Endothelial cell of umbilical vein (primary cell): ENCODE results near the gene KRTAP12-3. TPM values are rescaled to one million over a fixed set of nuclear protein-coding genes. Genes with fewer than 3 reads are reported as not detected.

ENCODE experiments used
- BruUV-seq: library from RNA; stranded (reverse); fragments of 400-500 nt; replicated peaks from 2 replicates; lab custom pipeline; 2021; lab: Mats Ljungman, UMichigan
- CTCF ChIA-PET: fragments of 300-600, 350-600 bp; sonication (Branson Sonifier 250); formaldehyde crosslinking; loops from one replicate; lab custom pipeline; 2021; ENCODE audit warnings: antibody characterized with exemption, inconsistent platforms; lab: Charles Lee
- POLR2A ChIA-PET: fragments of 300-600, 350-600 bp; sonication (Branson Sonifier 250); formaldehyde crosslinking; loops from one replicate; lab custom pipeline; 2021; ENCODE audit warnings: antibody characterized with exemption, inconsistent platforms; lab: Charles Lee
- DNase-seq: peaks from one replicate; pipeline ENCODE4 v3.0.0-alpha.2; 2011; ENCODE audit warnings: low read depth, low spot score
- FAIRE-seq: peaks from 2 replicates; lab custom pipeline; 2011; peaks lifted over from hg19 to GRCh38; lab: Jason Lieb, UNC
- H2AFZ ChIP-seq: 2 replicates; pipeline ENCODE4 v1.6.0; 2012; ENCODE audit warnings: low read depth, low read length, control low read depth, inconsistent platforms
- H3K27ac ChIP-seq: 2 replicates; pipeline ENCODE4 v1.5.1; 2011; ENCODE audit warnings: low read depth, mild to moderate bottlenecking, control low read depth, low read length, moderate library complexity; ENCODE audit not compliant: insufficient read depth
- H3K27me3 ChIP-seq, 2 experiments: 2 replicates each; pipeline versions ENCODE4 v1.6.0 to v1.6.1; 2011; ENCODE audit warnings: low read length in 2 of 2, mixed read lengths in 1 of 2; ENCODE audit not compliant: control insufficient read depth in 2 of 2, insufficient read depth in 2 of 2
- H3K36me3 ChIP-seq, 2 experiments: 2 replicates in 1 of 2; 3 replicates in 1 of 2; pipeline ENCODE4 v1.5.1; 2011; ENCODE audit warnings: low read length in 2 of 2, mild to moderate bottlenecking in 1 of 2, moderate library complexity in 1 of 2; ENCODE audit not compliant: control insufficient read depth in 2 of 2, insufficient read depth in 2 of 2; ENCODE audit errors: extremely low read depth in 1 of 2
- H3K4me1 ChIP-seq: 3 replicates; pipeline ENCODE4 v1.5.1; 2011; ENCODE audit warnings: mild to moderate bottlenecking, low read length; ENCODE audit not compliant: control insufficient read depth, insufficient read depth; ENCODE audit errors: extremely low read depth
- H3K4me2 ChIP-seq: 2 replicates; pipeline ENCODE4 v1.6.1; 2011; ENCODE audit warnings: low read length, control low read depth, mixed read lengths; ENCODE audit not compliant: insufficient read depth
- H3K4me3 ChIP-seq, 3 experiments: fragments of 200-600 bp in 1 of 3; sonication (generic), shearing (Covaris generic) in 1 of 3; replicated peaks in 1 of 3; 2 replicates each; pipeline ENCODE4 v1.5.1; 2011 to 2016; ENCODE audit warnings: control low read depth in 3 of 3, low read length in 3 of 3, mild to moderate bottlenecking in 2 of 3, inconsistent platforms in 1 of 3, low read depth in 1 of 3, moderate library complexity in 1 of 3; ENCODE audit not compliant: insufficient read depth in 1 of 3
- H3K79me2 ChIP-seq: 2 replicates; pipeline ENCODE4 v1.6.0; 2012; ENCODE audit warnings: low read length, inconsistent platforms; ENCODE audit not compliant: control insufficient read depth, insufficient read depth
- H3K9ac ChIP-seq: replicated peaks from 2 replicates; pipeline ENCODE3; 2011; ENCODE audit warnings: low read length, control low read depth; ENCODE audit not compliant: insufficient read depth; ENCODE audit errors: extremely low read depth
- H3K9me1 ChIP-seq: replicated peaks from 3 replicates; pipeline ENCODE4 v1.6.0; 2011; ENCODE audit warnings: mild to moderate bottlenecking, low read length; ENCODE audit not compliant: control insufficient read depth, insufficient read depth; ENCODE audit errors: extremely low read depth
- H3K9me3 ChIP-seq: replicated peaks from 2 replicates; pipeline ENCODE4 v1.5.1; 2012; ENCODE audit warnings: low read length, inconsistent platforms; ENCODE audit not compliant: control insufficient read depth, insufficient read depth
- H4K20me1 ChIP-seq: replicated peaks from 2 replicates; pipeline ENCODE3; 2011; ENCODE audit warnings: mild to moderate bottlenecking, low read length; ENCODE audit not compliant: control insufficient read depth, insufficient read depth; ENCODE audit errors: extremely low read depth
- CTCF ChIP-seq, 2 donors: IDR thresholded peaks; 1 replicate in 1 of 2; 2 replicates in 1 of 2; pipeline ENCODE4 v1.5.1; 2011; ENCODE audit warnings: low read length in 2 of 2, mild to moderate bottlenecking in 2 of 2, moderate library complexity in 2 of 2, control low read depth in 1 of 2, inconsistent platforms in 1 of 2, low read depth in 1 of 2; ENCODE audit not compliant: insufficient read depth in 1 of 2; ENCODE audit errors: extremely low read depth in 1 of 2
- EZH2 ChIP-seq: IDR thresholded peaks from 2 replicates; pipeline ENCODE4 v1.6.1; 2012; ENCODE audit warnings: borderline replicate concordance, low read depth, mild to moderate bottlenecking, moderate library complexity, low read length, inconsistent platforms; ENCODE audit not compliant: severe bottlenecking
- FOS ChIP-seq: IDR thresholded peaks from 2 replicates; pipeline ENCODE4 v1.6.1; 2011; ENCODE audit warnings: mild to moderate bottlenecking, low read length, moderate library complexity, borderline replicate concordance; ENCODE audit not compliant: insufficient read depth
- GATA2 ChIP-seq: IDR thresholded peaks from 2 replicates; pipeline ENCODE4 v1.7.0; 2011; ENCODE audit warnings: low read depth, mild to moderate bottlenecking, moderate library complexity, mixed read lengths, low read length; ENCODE audit not compliant: insufficient read length, insufficient read depth
- JUN ChIP-seq: IDR thresholded peaks from 2 replicates; pipeline ENCODE4 v1.6.1; 2011; ENCODE audit warnings: borderline replicate concordance, low read depth; ENCODE audit not compliant: insufficient read length, insufficient read depth
- MAX ChIP-seq: IDR thresholded peaks from 2 replicates; pipeline ENCODE4 v1.6.1; 2011; ENCODE audit not compliant: insufficient read depth, insufficient read length
- MYC ChIP-seq: IDR thresholded peaks from one replicate; pipeline ENCODE4 v1.6.1; 2011; ENCODE audit warnings: mild to moderate bottlenecking, low read depth, low read length
- POLR2A ChIP-seq: IDR thresholded peaks from 2 replicates; pipeline ENCODE4 v1.6.1; 2012; ENCODE audit warnings: low read depth, mild to moderate bottlenecking, control low read depth, low read length
- POLR2AphosphoS5 ChIP-seq: IDR thresholded peaks from 2 replicates; pipeline ENCODE4 v1.6.1; 2012; ENCODE audit warnings: low read depth, mild to moderate bottlenecking, control low read depth, low read length, moderate library complexity; ENCODE audit not compliant: insufficient read depth
- dilution Hi-C: fragments of 300-500 bp; cut with MboI; formaldehyde crosslinking; loops from one replicate; pipeline ENCODE4 v1.15.0; 2019; ENCODE audit warnings: low sequenced_read_pairs; ENCODE audit not compliant: extremely low pct_ligation_motif_present
- intact Hi-C: fragments of 100-400 bp; cut with micrococcal nuclease; formaldehyde crosslinking; loops from one replicate; pipeline ENCODE4 v1.10.0; 2022
- polyA plus RNA-seq, 4 experiments: library from polyadenylated mRNA; depleted of rRNA in 3 of 4; stranded (reverse) in 3 of 4; unstranded in 1 of 4; fragments of >200 nt; gene quantifications; 2 replicates each; pipeline versions ENCODE4 v1.2.1 to v1.2.3, GENCODE V29; 2011 to 2012; ENCODE audit warnings: missing spikeins in 1 of 4
- total RNA-seq: library from RNA; stranded (reverse); gene quantifications from 2 replicates; pipeline ENCODE4 v1.2.3, GENCODE V29; 2021

KRTAP12-3 gene
- total and polyA plus RNA-seq, 2 donors (not counting 3 experiments of a cell fraction or from before 2014, with no cell fraction given), result not detected

- dilution Hi-C loops, result no loop called here
- no peaks in the 10 kb centered on the region for H3K36me3 ChIP-seq
- no peak overlapping the region for H3K9ac ChIP-seq
- no TSS peak for BruUV-seq
- POLR2A ChIA-PET, result no interaction called here
- peaks cover 21 to 30% of the 10 kb centered on the region in 2 experiments for H3K27me3 ChIP-seq
- TF ChIP-seq MYC, result no peak
- no peak for TF ChIP-seq POLR2AphosphoS5
- no peak for TF ChIP-seq POLR2A
- TF ChIP-seq EZH2, result no peak
- no peak for TF ChIP-seq FOS
- TF ChIP-seq MAX, result no peak
- TF ChIP-seq GATA2, result no peak
- no peak for TF ChIP-seq JUN
- TF ChIP-seq CTCF (IDR thresholded peaks at IDR 0.05; ENCODE audit: extremely low read depth in 1 of 2, insufficient read depth in 1 of 2, low read depth in 1 of 2, low read length in 2 of 2), result no peak
- no peak overlapping the region for H2AFZ ChIP-seq
- FAIRE-seq, result no peak
- no peak overlapping the region for H3K27ac ChIP-seq
- no peaks in the 10 kb centered on the region for H3K79me2 ChIP-seq
- H3K4me1 ChIP-seq, result no peaks in the 10 kb centered on the region
- no peak overlapping the region for H3K4me3 ChIP-seq
- DNase-seq, result no peak
- H3K9me1 ChIP-seq, result no peaks in the 10 kb centered on the region
- H3K9me3 ChIP-seq, result no peaks in the 10 kb centered on the region
- H4K20me1 ChIP-seq, result no peaks in the 10 kb centered on the region
- CTCF ChIA-PET, result no interaction called here
- intact Hi-C loops, result no loop called here
- no peak overlapping the region for H3K4me2 ChIP-seq
Observed at GRCh38 chr21:44695641-44696040, 37.9 kb downstream of the KRTAP12-3 start.
